GM19468 (cell line): ENCODE results near the gene OSBPL1A.
"Not testable (repeated sequence)": the region's sequence is repeated elsewhere in the genome, so short reads cannot be mapped to it uniquely, and the experiment has no call there.

Experiments used
- ATAC-seq: cut with Tn5 transposase; IDR thresholded peaks from one replicate; pipeline ENCODE4 v1.9.1; 2021; ENCODE audit warnings: mild to moderate bottlenecking, moderate library complexity, moderate number of reproducible peaks; ENCODE audit not compliant: unreplicated experiment; ENCODE audit errors: extremely low read depth

Gene OSBPL1A

GRCh38 chr18:24196764-24197163, 200.9 kb downstream of the OSBPL1A start:
- ATAC-seq: no peak

DNA sequence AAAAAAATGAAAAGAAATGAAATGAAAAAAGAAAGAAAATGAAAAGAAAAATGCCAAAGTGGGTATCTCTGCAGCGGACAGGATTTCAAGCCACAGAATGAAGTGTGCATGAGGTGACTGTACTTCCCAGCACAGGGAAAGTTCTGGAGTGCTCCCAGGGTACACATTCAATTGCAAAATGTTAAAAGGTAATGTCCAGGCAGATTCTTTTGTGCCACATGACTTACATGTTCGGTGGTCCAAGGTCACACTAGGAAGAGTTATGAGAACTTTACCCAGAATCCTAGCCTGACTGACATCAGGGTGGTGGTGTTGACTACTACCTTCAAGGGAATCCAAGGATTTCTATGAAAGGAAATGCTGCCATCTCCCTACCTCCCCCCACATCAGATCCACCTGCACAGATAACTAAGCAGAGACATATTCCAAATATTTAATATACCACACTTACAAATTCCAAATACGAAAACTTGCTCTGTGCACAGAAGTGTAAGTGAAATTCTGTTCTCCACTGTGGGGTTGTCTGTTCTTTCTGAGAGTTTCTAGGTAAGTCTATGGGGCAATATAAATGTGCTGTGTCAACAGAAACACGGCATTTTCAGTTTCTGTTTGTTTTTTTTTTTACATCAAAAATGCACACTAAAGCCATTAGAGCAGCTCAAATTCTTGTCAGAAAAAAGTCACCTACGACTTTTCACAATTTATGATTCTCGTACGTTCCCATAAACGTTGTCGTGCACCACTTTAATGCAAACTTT, 202.1 kb downstream of the OSBPL1A start:
- no peak for ATAC-seq

- no peak for ATAC-seq
Observed at GRCh38 chr18:24190590-24190989, 207.0 kb downstream of the OSBPL1A start.

DNA sequence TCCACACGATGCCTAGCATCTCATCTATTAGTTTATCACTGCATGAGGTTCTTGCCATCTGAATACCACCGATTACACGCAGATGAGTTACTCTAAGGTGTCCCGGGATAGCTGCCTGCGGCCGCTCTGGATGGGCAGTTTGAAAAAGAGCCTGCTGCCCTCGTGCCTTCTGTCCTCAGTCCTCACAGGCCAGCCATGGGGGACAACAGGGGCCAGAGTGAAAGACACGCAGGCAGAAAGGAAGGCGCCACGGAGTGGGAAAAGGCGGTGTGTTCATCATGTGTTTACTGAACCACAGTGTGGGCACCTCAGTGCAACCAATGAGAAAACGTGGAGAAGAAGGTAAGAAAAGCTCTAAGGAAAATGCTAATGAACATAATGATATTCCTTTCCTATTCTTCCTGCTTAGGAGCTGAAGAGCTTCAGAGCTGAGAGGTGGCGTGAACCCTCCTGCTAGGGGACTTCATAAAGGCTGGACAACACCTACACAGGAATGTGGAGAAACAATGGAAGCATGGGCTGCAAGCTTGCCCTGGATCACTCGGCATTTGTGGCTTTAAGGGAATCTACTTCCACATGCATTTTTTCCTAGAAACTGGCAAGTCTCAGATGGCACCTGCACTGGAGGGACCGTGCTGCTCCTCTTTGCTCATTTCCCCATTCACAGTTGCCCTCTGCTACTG, 207.8 kb downstream of the OSBPL1A start:
- no peak for ATAC-seq

DNA sequence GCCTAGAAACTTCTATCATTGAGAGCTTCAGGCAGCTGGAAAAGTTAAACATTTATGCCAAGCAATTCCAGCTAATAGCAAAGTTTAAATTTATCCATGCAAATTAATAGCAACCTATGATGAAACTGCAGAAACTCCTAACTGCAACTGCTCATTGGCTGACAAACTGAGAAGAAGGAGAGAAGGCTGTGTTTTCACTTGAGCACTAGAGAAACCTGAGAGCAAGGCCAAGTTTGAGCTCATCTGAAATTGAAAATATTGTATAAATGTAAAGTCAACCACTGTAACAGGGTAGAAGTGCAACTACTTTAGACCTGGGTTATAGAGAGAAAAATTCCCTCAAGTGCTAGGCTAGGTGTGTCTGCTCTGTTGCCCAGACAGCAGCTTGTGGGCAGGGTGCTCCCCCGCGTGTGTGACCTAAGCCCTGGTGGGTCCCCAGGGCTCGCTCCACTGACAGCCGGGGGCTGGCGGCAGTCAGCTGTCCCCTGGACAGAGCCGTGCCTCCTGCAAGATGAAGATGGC, 208.6 kb downstream of the OSBPL1A start:
- ATAC-seq: peak; percentile 55

GRCh38 chr18:24188120-24188519, 209.5 kb downstream of the OSBPL1A start:
- no peak for ATAC-seq

DNA sequence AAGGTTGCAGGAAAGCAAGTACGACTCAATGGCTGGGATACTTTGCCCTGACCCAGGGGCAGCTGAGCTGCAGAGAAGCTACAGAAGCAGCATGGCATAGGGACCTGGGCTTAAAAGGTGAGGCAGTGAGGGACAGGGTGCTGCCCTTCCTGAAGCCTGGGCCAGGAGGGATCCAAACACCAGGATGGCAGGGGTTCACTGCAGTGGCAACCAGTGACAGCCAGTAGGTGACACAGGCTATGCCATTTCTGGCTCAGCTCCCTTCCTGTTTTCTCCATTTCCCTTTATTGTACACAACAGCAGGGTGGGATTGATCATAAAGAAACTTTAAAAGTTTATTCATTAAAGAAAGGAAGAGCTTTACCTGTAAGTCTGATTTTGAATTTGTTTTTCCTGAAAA, 209.9 kb downstream of the OSBPL1A start:
- ATAC-seq: no peak

DNA sequence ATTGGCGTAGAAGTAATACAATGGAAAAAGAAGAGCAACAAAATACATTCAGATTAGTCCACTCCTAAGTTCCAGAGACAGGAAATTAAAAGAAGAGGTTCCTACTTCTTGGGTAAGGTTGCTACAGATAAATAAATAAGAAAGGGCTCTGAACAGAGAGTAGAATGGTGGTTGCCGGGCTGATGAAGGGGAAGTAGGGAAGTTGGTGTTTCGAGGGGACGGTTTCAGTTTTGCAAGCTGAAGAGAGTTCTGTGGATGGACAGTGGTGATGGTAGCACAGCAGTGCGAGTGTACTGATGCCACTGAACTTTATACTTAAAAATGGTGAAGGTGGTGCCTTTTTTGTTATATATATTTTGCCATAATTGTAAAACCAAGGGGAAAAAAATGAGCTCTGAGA, 210.6 kb downstream of the OSBPL1A start:
- ATAC-seq: no peak

DNA sequence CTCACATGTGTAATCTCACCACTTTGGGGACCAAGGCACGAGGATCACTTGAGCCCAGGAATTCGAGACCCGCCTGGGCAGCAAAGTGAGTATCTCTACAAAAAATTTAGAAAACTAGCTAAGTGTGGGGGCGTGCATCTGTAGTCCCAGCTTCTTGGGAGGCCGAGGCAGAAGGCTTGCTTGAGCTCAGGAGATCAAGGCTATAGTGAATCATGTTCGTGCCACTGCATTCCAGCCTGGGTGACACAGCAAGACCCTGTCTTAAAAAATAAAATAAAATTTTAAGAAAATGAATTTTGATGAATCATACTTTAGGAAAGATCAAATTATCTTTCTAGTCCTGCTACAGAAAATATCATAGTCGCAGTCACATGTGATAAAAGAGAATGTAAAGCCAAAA, 211.8 kb downstream of the OSBPL1A start:
- ATAC-seq: no peak

DNA sequence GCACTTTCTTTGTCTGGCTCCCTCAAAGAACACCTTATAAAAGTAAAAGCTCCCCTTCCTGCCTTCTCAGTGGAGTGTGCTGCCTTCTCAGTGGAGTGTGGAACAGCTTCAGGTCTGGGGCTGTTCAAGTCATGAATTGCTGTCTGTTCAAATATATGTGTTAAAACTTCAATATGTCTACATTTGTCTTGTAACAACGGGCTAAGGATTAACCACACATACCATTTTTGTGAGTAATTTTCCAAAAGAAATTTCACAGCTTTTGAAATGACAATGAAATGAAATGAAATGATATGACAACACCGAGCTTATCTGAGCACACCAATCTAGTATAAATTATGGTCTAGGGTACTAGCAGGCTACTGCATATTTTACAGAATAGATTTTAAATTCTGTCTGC, 215.8 kb downstream of the OSBPL1A start:
- ATAC-seq: no peak

- ATAC-seq: no peak
Observed at GRCh38 chr18:24180048-24180447, 217.6 kb downstream of the OSBPL1A start.

GRCh38 chr18:24177499-24178133, 220.0 kb downstream of the OSBPL1A start:
- ATAC-seq: no peak

- peak; percentile 60 for ATAC-seq
Observed at GRCh38 chr18:24176727-24177416, 220.8 kb downstream of the OSBPL1A start.

- ATAC-seq: no peak
Observed at GRCh38 chr18:24173997-24174396, 223.6 kb downstream of the OSBPL1A start.

GRCh38 chr18:24170360-24170759, 227.3 kb downstream of the OSBPL1A start:
- ATAC-seq: no peak

- no peak for ATAC-seq
Observed at GRCh38 chr18:24168496-24168895, 229.1 kb downstream of the OSBPL1A start.

- ATAC-seq: no peak
Observed at GRCh38 chr18:24161304-24161703, 236.3 kb downstream of the OSBPL1A start.

DNA sequence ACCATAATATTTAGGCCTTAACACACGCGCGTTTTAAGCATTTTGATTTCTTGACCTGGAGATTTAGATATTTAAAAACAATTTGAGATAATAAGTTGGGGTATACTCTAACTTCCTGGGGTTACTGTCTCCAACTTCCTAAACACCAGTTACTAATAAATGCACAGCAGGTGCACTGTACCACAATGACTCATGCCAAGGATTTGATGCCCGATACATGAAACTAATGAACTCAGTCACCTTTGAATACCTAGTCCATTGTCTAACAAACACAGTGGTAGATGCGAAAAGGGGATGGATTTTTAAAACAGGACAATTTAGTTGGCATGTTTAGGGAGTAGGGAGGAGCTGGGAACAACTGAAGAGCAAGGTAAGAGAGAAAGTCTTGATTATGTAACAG, 237.5 kb downstream of the OSBPL1A start:
- ATAC-seq: no peak

DNA sequence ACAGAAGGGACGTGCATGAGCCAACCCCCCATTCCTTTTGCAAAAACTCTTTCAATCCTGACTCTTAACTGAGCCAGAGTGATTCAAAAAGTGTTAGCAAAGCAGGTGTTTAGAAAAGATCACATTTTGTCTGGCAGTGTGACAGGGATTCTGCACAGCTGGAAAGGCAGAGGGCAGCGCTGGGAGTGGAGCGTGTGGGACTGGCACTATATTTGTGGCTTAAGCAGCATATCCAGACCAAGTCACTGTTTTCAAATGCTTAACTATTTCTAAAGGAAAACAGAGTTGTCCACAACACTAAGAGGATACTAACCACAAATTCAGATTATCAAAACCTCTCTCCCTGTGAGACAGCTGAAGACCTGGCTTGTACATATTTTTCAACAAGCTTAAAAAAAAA, 239.8 kb downstream of the OSBPL1A start:
- ATAC-seq: no peak

DNA sequence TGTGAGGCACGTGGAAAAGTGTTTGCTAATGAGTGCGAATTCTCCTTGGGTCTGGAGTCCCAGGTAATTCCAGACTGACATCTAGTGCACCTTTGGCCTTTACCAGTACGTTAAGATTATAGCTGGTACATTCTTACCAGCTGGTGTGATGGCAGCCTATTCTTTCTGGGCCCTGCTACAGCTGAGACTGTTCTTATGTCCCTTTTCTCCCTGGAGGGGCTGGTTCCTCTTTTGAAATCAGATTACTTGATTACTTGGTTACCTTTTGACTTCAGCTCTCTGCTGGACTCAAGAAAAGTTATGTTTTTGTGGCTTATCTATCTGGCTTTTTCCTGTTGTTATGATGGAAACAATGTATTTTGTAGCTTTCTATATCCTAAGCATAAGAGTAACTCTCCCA, 244.2 kb downstream of the OSBPL1A start:
- no peak for ATAC-seq

DNA sequence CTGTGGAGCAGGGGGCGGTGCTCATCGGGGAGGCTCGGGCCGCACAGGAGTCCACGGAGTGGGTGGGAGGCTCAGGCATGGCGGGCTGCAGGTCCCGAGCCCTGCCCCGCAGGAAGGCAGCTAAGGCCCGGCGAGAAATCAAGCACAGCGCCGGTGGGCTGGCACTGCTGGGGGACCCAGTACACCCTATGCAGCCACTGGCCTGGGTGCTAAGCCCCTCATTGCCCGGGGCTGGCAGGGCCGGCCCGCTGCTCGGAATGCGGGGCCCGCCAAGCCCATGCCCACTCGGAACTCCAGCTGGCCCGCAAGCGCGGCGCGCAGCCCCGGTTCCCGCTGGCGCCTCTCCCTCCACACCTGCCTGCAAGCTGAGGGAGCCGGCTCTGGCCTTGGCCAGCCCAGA, 248.0 kb downstream of the OSBPL1A start:
- ATAC-seq: not testable (repeated sequence)
